K562 (cell line): ENCODE results near the gene MAP3K20. TPM values are rescaled to one million over a fixed set of nuclear protein-coding genes. Genes with fewer than 3 reads are reported as not detected.
A peak's percentile ranks its signal among the peaks of the same experiment; 100 is the strongest.

Experiments
- ATAC-seq: fragments of 200-7000 bp; cut with Tn5 transposase; 3 replicates; pipeline ENCODE4 v1.9.1; 2020; ENCODE audit warnings: moderate library complexity
- BruUV-seq: library from RNA; stranded (reverse); fragments of 400-500 nt; replicated peaks from 2 replicates; lab custom pipeline; 2021; lab: Mats Ljungman, UMichigan
- CTCF ChIA-PET: fragments of 300-600 bp; formaldehyde crosslinking; extraction: SDS; loops from one replicate; lab custom pipeline; 2021; ENCODE audit warnings: low intra/inter-chr PET ratio; lab: Yijun Ruan, JAX
- POLR2A ChIA-PET: fragments of 300-600, 350-650 bp; sonication (Branson Sonifier 250); formaldehyde crosslinking; extraction: SDS; loops from one replicate; lab custom pipeline; 2021; ENCODE audit warnings: antibody characterized with exemption, inconsistent platforms; lab: Yijun Ruan, JAX
- DNase-seq, 4 experiments: peaks; one replicate each; pipeline versions ENCODE4 v3.0.0 to v3.0.0-alpha.2; 2011 to 2018; ENCODE audit warnings: low spot score in 3 of 4, mixed read lengths in 3 of 4; ENCODE audit errors: extremely low read depth in 1 of 4
- FAIRE-seq: peaks from 2 replicates; lab custom pipeline; 2011; peaks lifted over from hg19 to GRCh38; lab: Jason Lieb, UNC
- H2AFZ ChIP-seq: 2 replicates; pipeline ENCODE4 v1.6.0; 2011; ENCODE audit warnings: low read depth, low read length, control low read depth, inconsistent platforms
- H3K27ac ChIP-seq: fragments of 200-600 bp; 3 replicates; pipeline ENCODE4 v1.8.0; 2011; ENCODE audit warnings: low read depth, mild to moderate bottlenecking, control low read depth, inconsistent platforms, low read length, moderate library complexity, mixed read lengths; ENCODE audit errors: extremely low read depth
- H3K27me3 ChIP-seq, 2 experiments: fragments of 300-600 bp in 1 of 2; 2 replicates in 1 of 2; 3 replicates in 1 of 2; pipeline versions ENCODE4 v1.6.0 to v1.8.0; 2011; ENCODE audit warnings: inconsistent platforms in 2 of 2, low read length in 2 of 2, mild to moderate bottlenecking in 1 of 2, mixed read lengths in 1 of 2, moderate library complexity in 1 of 2; ENCODE audit not compliant: control insufficient read depth in 2 of 2, insufficient read depth in 2 of 2
- H3K36me3 ChIP-seq: fragments of 300-600 bp; 3 replicates; pipeline ENCODE4 v1.8.0; 2011; ENCODE audit warnings: mild to moderate bottlenecking, low read length, inconsistent platforms; ENCODE audit not compliant: control insufficient read depth, insufficient read depth
- H3K4me1 ChIP-seq, 2 experiments: fragments of 200-600 bp in 1 of 2; replicated peaks in 1 of 2; 2 replicates in 1 of 2; 3 replicates in 1 of 2; pipeline versions ENCODE4 v1.5.1 to v1.8.0; 2011; ENCODE audit warnings: inconsistent platforms in 2 of 2, low read length in 2 of 2, mild to moderate bottlenecking in 1 of 2, mixed read lengths in 1 of 2, moderate library complexity in 1 of 2; ENCODE audit not compliant: control insufficient read depth in 2 of 2, insufficient read depth in 2 of 2
- H3K4me2 ChIP-seq: 2 replicates; pipeline ENCODE4 v1.6.1; 2011; ENCODE audit warnings: low read length, control low read depth, inconsistent platforms, mixed read lengths; ENCODE audit not compliant: insufficient read depth
- H3K4me3 ChIP-seq: fragments of 200-600 bp; sonication (generic), shearing (Covaris generic); 2 replicates; pipeline ENCODE4 v1.5.1; 2016; ENCODE audit warnings: control low read depth, inconsistent platforms
- H3K79me2 ChIP-seq: fragments of 200-600 bp; 3 replicates; pipeline ENCODE4 v1.8.0; 2011; ENCODE audit warnings: low read length, inconsistent platforms; ENCODE audit not compliant: control insufficient read depth, insufficient read depth
- H3K9ac ChIP-seq, 2 experiments: 2 replicates each; pipeline versions ENCODE4 v1.6.0 to v1.6.1; 2011; ENCODE audit warnings: low read depth in 2 of 2, low read length in 2 of 2, control low read depth in 1 of 2, inconsistent platforms in 1 of 2, mild to moderate bottlenecking in 1 of 2, mixed read lengths in 1 of 2; ENCODE audit not compliant: insufficient read depth in 1 of 2
- H3K9me1 ChIP-seq: one replicate; pipeline ENCODE4 v1.6.0; 2011; ENCODE audit warnings: inconsistent platforms, mild to moderate bottlenecking, low read length, moderate library complexity; ENCODE audit not compliant: control insufficient read depth, insufficient read depth
- H3K9me3 ChIP-seq: replicated peaks from 2 replicates; pipeline ENCODE4 v1.5.1; 2011; ENCODE audit warnings: low read depth, low read length, inconsistent platforms; ENCODE audit not compliant: control insufficient read depth, insufficient read depth
- H4K20me1 ChIP-seq: replicated peaks from 2 replicates; pipeline ENCODE4 v1.6.1; 2011; ENCODE audit warnings: low read length, inconsistent platforms, mixed read lengths; ENCODE audit not compliant: control insufficient read depth, insufficient read depth
- ATF3 ChIP-seq, 2 experiments: fragments of 450-650 bp in 1 of 2; sonication (generic) in 1 of 2; formaldehyde crosslinking in 1 of 2; IDR thresholded peaks in 1 of 2; conservative IDR thresholded peaks in 1 of 2; 2 replicates each; pipeline versions ENCODE4 v1.6.1 to v1.8.1; 2016 to 2023; ENCODE audit warnings: mild to moderate bottlenecking in 2 of 2, moderate library complexity in 2 of 2, inconsistent platforms in 1 of 2, missing genetic modification reagents in 1 of 2
- C11orf30 ChIP-seq: fragments of 450-650 bp; IDR thresholded peaks from 2 replicates; pipeline ENCODE4 v1.6.1; 2016; ENCODE audit warnings: low read depth, mild to moderate bottlenecking
- CTBP1 ChIP-seq: fragments of 450-650 bp; IDR thresholded peaks from 2 replicates; pipeline ENCODE4 v1.6.1; 2016; ENCODE audit warnings: borderline replicate concordance
- GATAD2A ChIP-seq: fragments of 450-650 bp; IDR thresholded peaks from 2 replicates; pipeline ENCODE4 v1.6.1; 2017
- HDAC1 ChIP-seq, 2 experiments: fragments of 450-650 bp; IDR thresholded peaks; 2 replicates each; pipeline ENCODE4 v1.6.1; 2016 to 2017; ENCODE audit warnings: inconsistent platforms in 1 of 2, mild to moderate bottlenecking in 1 of 2, moderate library complexity in 1 of 2
- MAFF ChIP-seq: IDR thresholded peaks from 2 replicates; pipeline ENCODE4 v1.6.1; 2012; ENCODE audit warnings: low read length, improper control_type of control experiment
- MAFG ChIP-seq: fragments of 450-650 bp; conservative IDR thresholded peaks from 2 replicates; pipeline ENCODE4 v1.6.1; 2016; ENCODE audit warnings: missing genetic modification characterization, missing compliant biosample characterization
- MAFK ChIP-seq: IDR thresholded peaks from 2 replicates; pipeline ENCODE4 v1.6.1; 2011; ENCODE audit warnings: low read length, improper control_type of control experiment
- NFE2 ChIP-seq: IDR thresholded peaks from 2 replicates; pipeline ENCODE4 v1.6.1; 2014; ENCODE audit warnings: antibody characterized with exemption, low read depth
- ZNF316 ChIP-seq: fragments of 450-650 bp; IDR thresholded peaks from 2 replicates; pipeline ENCODE4 v1.6.1; 2016
- ZNF407 ChIP-seq: fragments of 450-650 bp; IDR thresholded peaks from 2 replicates; pipeline ENCODE4 v1.6.1; 2016; ENCODE audit warnings: low read depth
- ZNF57 ChIP-seq: fragments of 450-650 bp; formaldehyde crosslinking; IDR thresholded peaks from 2 replicates; pipeline ENCODE4 v1.4.0; 2020; ENCODE audit warnings: mild to moderate bottlenecking, moderate library complexity
- ZNF668 ChIP-seq: fragments of 250-450 bp; sonication (Bioruptor Pico); IDR thresholded peaks from 2 replicates; pipeline ENCODE4 v1.8.0; 2022; ENCODE audit warnings: mild to moderate bottlenecking, inconsistent platforms
- WGBS: fragments of 100-300 bp; shearing (Covaris generic); methylation state at CpG from one replicate; pipeline ENCODE4 v1.1.6; 2016; ENCODE audit warnings: low coverage, mixed read lengths; ENCODE audit not compliant: insufficient coverage; ENCODE audit errors: missing lambda C conversion rate; 5-methylcytosine and 5-hydroxymethylcytosine counted together
- in situ Hi-C: fragments of 300-500 bp; cut with MboI; formaldehyde crosslinking; loops from 4 replicates; pipeline ENCODE4 v1.15.0; 2018; ENCODE audit warnings: inconsistent platforms, mixed read lengths
- intact Hi-C: fragments of 100-400 bp; cut with micrococcal nuclease; formaldehyde crosslinking; loops from 2 replicates; pipeline ENCODE4 v1.14.2; 2022
- polyA plus RNA-seq, 8 experiments: library from polyadenylated mRNA; depleted of rRNA in 4 of 8; stranded (reverse) in 5 of 8; unstranded in 3 of 8; fragments of >200 nt; fragmentation: Nextera tagmentation in 2 of 8; fragmentation: Illumina TruSeq in 1 of 8; extraction: Ambion mirVana in 2 of 8; extraction: Trizol in 1 of 8; gene quantifications; 2 replicates each; pipeline versions ENCODE4 v1.2.1 to v1.2.3, GENCODE V29; 2011 to 2014; ENCODE audit warnings: inconsistent platforms in 1 of 8, missing spikeins in 1 of 8
- total RNA-seq, 7 experiments: library from RNA; depleted of rRNA in 6 of 7; stranded (reverse); fragments of >200 nt in 6 of 7; fragmentation: Illumina TruSeq in 2 of 7; extraction: Trizol in 2 of 7; gene quantifications; 2 replicates each; pipeline versions ENCODE4 v1.2.1 to v1.2.3, GENCODE V29; 2011 to 2021; ENCODE audit warnings: low replicate concordance in 1 of 7

Gene MAP3K20
- total and polyA plus RNA-seq, 9 of the 15 experiments (the other 6 are each of a cell fraction or from before 2014, with no cell fraction given): 9.8 to 34.2 (median 27.3) TPM

- BruUV-seq: no TSS peak
- Histone ChIP-seq H3K79me2 (no peaks in the 10 kb centered on the region), H4K20me1 (no peaks in the 10 kb centered on the region), H3K9me1 (no peaks in the 10 kb centered on the region), H3K9me3 (no peaks in the 10 kb centered on the region), H3K27ac (no peak overlapping the region), H2AFZ (no peak overlapping the region), H3K4me3 (no peak overlapping the region), H3K9ac (no peak overlapping the region), H3K36me3 (peaks cover 13% of the 10 kb centered on the region), H3K27me3 (no peaks in the 10 kb centered on the region), H3K4me1 (peaks cover 0 to 9% of the 10 kb centered on the region in 2 experiments; a peak in 3 of 5 replicates), H3K4me2 (no peak overlapping the region)
- DNase-seq (peak in 2 of 4 experiments; percentile 18 to 29), ATAC-seq (peak; percentile 57; the same call in 2 of the 3 replicates), FAIRE-seq (peak; percentile 61)
- in situ Hi-C loops (no loop called here), intact Hi-C loops (no loop called here)
- WGBS: 74% methylated on average over 11 of the region's 11 CpGs
- POLR2A ChIA-PET: interaction anchor here (1.0 kb wide), 1 partner anchor 14 kb away, joined by 3 read pairs; no protein-coding TSS in a partner anchor
- CTCF ChIA-PET: no interaction called here
- TF ChIP-seq C11orf30: peak; percentile 81
- TF ChIP-seq CTBP1: peak; percentile 86
- peak; percentile 39 for TF ChIP-seq ATF3 (IDR thresholded peaks at IDR 0.05)
- no peak for TF ChIP-seq ATF3 (CRISPR knock-in tag; conservative IDR thresholded peaks at IDR 0.05)
- TF ChIP-seq MAFG (tag): peak; percentile 79
- TF ChIP-seq NFE2: peak; percentile 79
- no peak for TF ChIP-seq ZNF57 (CRISPR knock-in tag)
- TF ChIP-seq MAFF: peak; percentile 41; the same call in 1 of the 2 replicates
- peak in 1 of 2 experiments; percentile 42; a peak in 1 of 4 replicates for TF ChIP-seq HDAC1 (IDR thresholded peaks at IDR 0.05)
- no peak for TF ChIP-seq ZNF407
- no peak for TF ChIP-seq ZNF668 (CRISPR knock-in tag)
- TF ChIP-seq GATAD2A: 0 out of 2 replicates have a peak, but pooled peaks have one; percentile 32
- peak; percentile 68 for TF ChIP-seq ZNF316
- peak; percentile 68; the same call in 1 of the 2 replicates for TF ChIP-seq MAFK
Measured at GRCh38 chr2:173184031-173185004, 108.7 kb downstream of the MAP3K20 start.
